Tibial nerve (tissue), 4 donors: ENCODE data around the gene LYPD6. TPM values are rescaled to one million over a fixed set of nuclear protein-coding genes. Genes with fewer than 3 reads are reported as not detected.

Source experiments
- DNase-seq, 2 donors: peaks; one replicate each; pipeline ENCODE4 v3.0.0-alpha.2; 2019; ENCODE audit warnings: low spot score in 2 of 2
- H3K27ac ChIP-seq, 4 donors: fragments of 200-600 bp; sonication (generic) in 3 of 4; one replicate each; pipeline ENCODE4 v1.5.1; 2017 to 2019; ENCODE audit warnings: mild to moderate bottlenecking in 1 of 4
- H3K27me3 ChIP-seq, 2 donors: fragments of 200-600 bp; sonication (generic) in 1 of 2; one replicate each; pipeline versions ENCODE4 v1.5.1 to v1.6.0; 2017 to 2019
- H3K36me3 ChIP-seq, 3 donors: fragments of 200-600 bp; sonication (generic); one replicate each; pipeline ENCODE4 v1.5.1; 2018 to 2019
- H3K4me1 ChIP-seq, 4 donors: fragments of 200-600 bp; sonication (generic) in 3 of 4; one replicate each; pipeline ENCODE4 v1.5.1; 2017 to 2019
- H3K4me3 ChIP-seq, 4 donors: fragments of 200-600 bp; sonication (generic) in 3 of 4; one replicate each; pipeline ENCODE4 v1.5.1; 2017 to 2019; ENCODE audit warnings: mild to moderate bottlenecking in 1 of 4, moderate library complexity in 1 of 4
- H3K9me3 ChIP-seq, 4 donors: fragments of 200-600 bp; sonication (generic) in 3 of 4; one replicate each; pipeline ENCODE4 v1.5.1; 2017 to 2019
- CTCF ChIP-seq, 5 experiments: fragments of 200-600 bp in 3 of 5; fragments of 450-650 bp in 2 of 5; sonication (generic) in 3 of 5; IDR thresholded peaks; one replicate each; pipeline ENCODE4 v1.5.1; 2016 to 2019; ENCODE audit warnings: antibody characterized with exemption in 5 of 5, mild to moderate bottlenecking in 3 of 5, moderate library complexity in 2 of 5
- EP300 ChIP-seq, 2 donors: sonication (generic); formaldehyde crosslinking; IDR thresholded peaks; one replicate each; pipeline ENCODE4 v1.6.1; 2017; ENCODE audit warnings: antibody characterized with exemption in 2 of 2, mild to moderate bottlenecking in 1 of 2
- POLR2A ChIP-seq, 2 donors: fragments of 450-650 bp; IDR thresholded peaks; one replicate each; pipeline ENCODE4 v1.6.1; 2017; ENCODE audit warnings: antibody characterized with exemption in 2 of 2, mild to moderate bottlenecking in 2 of 2, moderate library complexity in 2 of 2
- WGBS, 2 donors: methylation state at CpG; one replicate each; pipeline ENCODE4 v1.1.5; 2018; 5-methylcytosine and 5-hydroxymethylcytosine counted together
- total RNA-seq, 4 donors: library from RNA; depleted of rRNA; stranded (reverse); fragments of >200 nt; gene quantifications; one replicate each; pipeline ENCODE4 v1.1.0, GENCODE V29; 2016

LYPD6 gene
- total RNA-seq, 4 donors from 2014 or later: 2.4 to 10.7 (median 8.2) TPM

GRCh38 chr2:149472413-149472812 is 142.0 kb downstream of the LYPD6 start:
- TF ChIP-seq CTCF (IDR thresholded peaks at IDR 0.05) (no peak), EP300 (IDR thresholded peaks at IDR 0.05) (no peak), POLR2A (IDR thresholded peaks at IDR 0.05) (no peak)
- Histone ChIP-seq H3K9me3 (no peaks in the 10 kb centered on the region), H3K4me1 (no peaks in the 10 kb centered on the region), H3K27me3 (no peaks in the 10 kb centered on the region), H3K4me3 (no peak overlapping the region), H3K27ac (no peak overlapping the region), H3K36me3 (peaks cover 0 to 4% (median 0%) of the 10 kb centered on the region in 3 donors)
- DNase-seq: no peak
- 86 to 95% methylated on average over 2 of the region's 2 CpGs for WGBS, 2 donors

GRCh38 chr2:149473068-149473467 is 142.7 kb downstream of the LYPD6 start:
- H3K4me3 ChIP-seq: no peak overlapping the region
- 92 to 95% methylated on average over 1 of the region's 1 CpG for WGBS, 2 donors
- no peaks in the 10 kb centered on the region for H3K4me1 ChIP-seq
- H3K27ac ChIP-seq: no peak overlapping the region
- no peaks in the 10 kb centered on the region for H3K27me3 ChIP-seq
- TF ChIP-seq POLR2A (IDR thresholded peaks at IDR 0.05) (no peak), EP300 (IDR thresholded peaks at IDR 0.05) (no peak), CTCF (IDR thresholded peaks at IDR 0.05) (no peak)
- no peak for DNase-seq
- no peaks in the 10 kb centered on the region for H3K9me3 ChIP-seq
- peaks cover 0 to 4% (median 0%) of the 10 kb centered on the region in 3 donors for H3K36me3 ChIP-seq

GRCh38 chr2:149473521-149473920 is 143.1 kb downstream of the LYPD6 start:
- no peak for DNase-seq
- no peaks in the 10 kb centered on the region for H3K9me3 ChIP-seq
- no peak overlapping the region for H3K27ac ChIP-seq
- H3K27me3 ChIP-seq: no peaks in the 10 kb centered on the region
- no peak for TF ChIP-seq CTCF (IDR thresholded peaks at IDR 0.05)
- no peak for TF ChIP-seq EP300 (IDR thresholded peaks at IDR 0.05)
- TF ChIP-seq POLR2A (IDR thresholded peaks at IDR 0.05): no peak
- H3K36me3 ChIP-seq: peaks cover 0 to 2% (median 0%) of the 10 kb centered on the region in 3 donors
- H3K4me1 ChIP-seq: no peaks in the 10 kb centered on the region
- no peak overlapping the region for H3K4me3 ChIP-seq

- Histone ChIP-seq H3K36me3 (no peaks in the 10 kb centered on the region), H3K4me1 (peaks cover 0 to 5% (median 0%) of the 10 kb centered on the region in 4 donors), H3K4me3 (no peak overlapping the region), H3K27ac (no peak overlapping the region), H3K9me3 (no peaks in the 10 kb centered on the region), H3K27me3 (no peaks in the 10 kb centered on the region)
- no peak for DNase-seq
- WGBS, 2 donors: 43 to 48% methylated on average over 4 of the region's 4 CpGs
- TF ChIP-seq CTCF (IDR thresholded peaks at IDR 0.05): no peak
Measured at GRCh38 chr2:149483004-149483605, 152.7 kb downstream of the LYPD6 start.

- Histone ChIP-seq H3K27me3 (no peaks in the 10 kb centered on the region), H3K36me3 (no peaks in the 10 kb centered on the region), H3K4me3 (no peak overlapping the region), H3K27ac (no peak overlapping the region), H3K4me1 (peaks cover 0 to 31% (median 9%) of the 10 kb centered on the region in 4 donors), H3K9me3 (no peaks in the 10 kb centered on the region)
- WGBS, 2 donors: 92 to 99% methylated on average over 3 of the region's 3 CpGs
- TF ChIP-seq POLR2A (IDR thresholded peaks at IDR 0.05): no peak
- no peak for DNase-seq
Measured at GRCh38 chr2:149486664-149487063, 156.3 kb downstream of the LYPD6 start.

- 68 to 74% methylated on average over 1 of the region's 1 CpG for WGBS, 2 donors
- TF ChIP-seq CTCF (IDR thresholded peaks at IDR 0.05): no peak
- TF ChIP-seq EP300 (IDR thresholded peaks at IDR 0.05): no peak
- TF ChIP-seq POLR2A (IDR thresholded peaks at IDR 0.05): no peak
- H3K9me3 ChIP-seq: no peaks in the 10 kb centered on the region
Measured at GRCh38 chr2:149487189-149487588, 156.8 kb downstream of the LYPD6 start.

More at GRCh38 chr2:149487189-149487588, 156.8 kb downstream of the LYPD6 start:
- Histone ChIP-seq H3K4me3 (no peak overlapping the region), H3K27ac (peak overlapping the region in 2 of 4 donors; percentile 84 to 85), H3K27me3 (no peaks in the 10 kb centered on the region), H3K4me1 (peaks cover 0 to 31% (median 9%) of the 10 kb centered on the region in 4 donors), H3K36me3 (no peaks in the 10 kb centered on the region)
- DNase-seq: no peak
